GM19324 (cell line): Measurements from ENCODE around the gene NOX1.

Source experiments
- ATAC-seq: cut with Tn5 transposase; IDR thresholded peaks from one replicate; pipeline ENCODE4 v1.9.1; 2021; ENCODE audit warnings: mild to moderate bottlenecking, moderate library complexity; ENCODE audit not compliant: unreplicated experiment, low FRiP score

The NOX1 gene

DNA sequence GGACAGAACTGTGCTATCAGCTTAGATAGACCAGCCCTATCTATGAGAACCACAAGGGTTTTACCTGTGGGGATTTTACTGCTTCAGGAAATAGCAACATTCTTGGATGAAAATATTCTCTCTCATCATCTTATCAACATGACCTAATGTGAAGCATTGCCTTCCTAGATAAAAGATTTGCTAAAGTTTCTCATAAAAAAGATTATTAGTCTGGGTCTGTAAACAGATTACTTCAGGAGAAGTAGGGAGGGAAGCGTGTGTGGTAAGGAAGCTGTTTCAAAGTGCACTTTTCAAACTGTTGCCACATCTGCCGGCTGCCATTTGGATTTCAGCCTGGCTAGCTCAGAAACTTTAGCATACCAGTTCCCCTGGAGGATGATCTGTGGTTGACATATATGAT, at the start of gene NOX1:
Gene NOX1, minus strand, starts transcription at position 35 of the 400 bp plus-strand sequence. CDS start 220 bp downstream, outside the sequence.
- ATAC-seq, result no peak

DNA sequence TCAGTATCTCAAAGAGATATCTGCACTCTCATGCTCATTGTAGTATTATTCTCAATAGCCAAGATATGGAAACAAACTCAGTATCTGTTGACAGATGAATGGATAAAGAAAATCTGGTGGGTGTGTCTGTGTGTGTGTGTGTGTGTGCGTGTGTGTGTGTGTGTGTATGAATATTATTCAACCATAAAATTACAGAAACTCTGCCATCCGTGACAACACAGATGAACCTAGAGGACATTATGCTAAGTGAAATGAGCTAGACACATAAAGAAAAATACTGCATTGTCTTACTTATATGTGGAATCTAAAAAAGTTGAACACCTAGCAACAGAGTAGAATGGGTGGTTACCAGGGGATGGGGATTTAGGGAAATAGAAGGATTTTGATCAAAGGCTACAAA, 41.4 kb upstream of the NOX1 start:
- no peak for ATAC-seq

GRCh38 chrX:100913111-100913510, 39.0 kb upstream of the NOX1 start:
- ATAC-seq, result no peak

- no peak for ATAC-seq
Observed at GRCh38 chrX:100911731-100912130, 37.6 kb upstream of the NOX1 start.

DNA sequence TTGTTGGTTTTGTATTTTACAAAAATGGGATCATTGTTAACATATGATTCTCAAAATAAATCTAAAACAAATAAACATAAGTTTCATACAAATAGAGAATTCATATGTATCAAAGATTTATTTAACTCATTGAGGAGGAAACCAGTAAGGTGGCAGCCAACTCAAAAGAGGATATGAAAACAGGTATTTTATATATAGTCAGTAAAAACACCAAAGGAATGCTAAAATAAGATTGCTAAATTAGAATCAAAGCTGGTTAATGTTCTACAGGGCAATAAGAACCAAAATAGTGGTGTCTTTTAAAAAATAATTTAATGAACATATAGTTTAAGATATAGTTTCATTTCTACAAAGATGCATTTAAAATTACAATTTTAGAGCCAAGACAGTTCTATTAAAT, 31.5 kb upstream of the NOX1 start:
- ATAC-seq, result no peak

DNA sequence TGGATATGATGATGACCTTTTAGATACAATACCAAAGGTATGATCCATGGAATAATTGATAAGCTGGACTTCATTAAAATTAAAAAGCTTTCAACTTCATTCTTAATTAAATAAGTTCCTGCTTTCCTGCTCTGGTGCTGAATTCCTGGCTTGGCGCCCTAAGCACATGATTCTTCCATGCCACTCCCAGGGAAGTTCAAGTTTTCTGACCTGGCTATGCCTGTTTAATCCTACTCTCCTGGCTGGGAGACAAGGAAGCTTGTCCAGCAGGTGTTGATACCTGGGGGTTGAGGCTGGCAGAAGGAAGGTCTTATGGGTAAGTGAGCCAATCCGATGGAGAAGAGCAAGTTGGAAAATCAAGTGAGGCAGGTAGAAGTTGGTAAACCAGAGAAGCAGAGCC, 30.3 kb upstream of the NOX1 start:
- ATAC-seq, result no peak

DNA sequence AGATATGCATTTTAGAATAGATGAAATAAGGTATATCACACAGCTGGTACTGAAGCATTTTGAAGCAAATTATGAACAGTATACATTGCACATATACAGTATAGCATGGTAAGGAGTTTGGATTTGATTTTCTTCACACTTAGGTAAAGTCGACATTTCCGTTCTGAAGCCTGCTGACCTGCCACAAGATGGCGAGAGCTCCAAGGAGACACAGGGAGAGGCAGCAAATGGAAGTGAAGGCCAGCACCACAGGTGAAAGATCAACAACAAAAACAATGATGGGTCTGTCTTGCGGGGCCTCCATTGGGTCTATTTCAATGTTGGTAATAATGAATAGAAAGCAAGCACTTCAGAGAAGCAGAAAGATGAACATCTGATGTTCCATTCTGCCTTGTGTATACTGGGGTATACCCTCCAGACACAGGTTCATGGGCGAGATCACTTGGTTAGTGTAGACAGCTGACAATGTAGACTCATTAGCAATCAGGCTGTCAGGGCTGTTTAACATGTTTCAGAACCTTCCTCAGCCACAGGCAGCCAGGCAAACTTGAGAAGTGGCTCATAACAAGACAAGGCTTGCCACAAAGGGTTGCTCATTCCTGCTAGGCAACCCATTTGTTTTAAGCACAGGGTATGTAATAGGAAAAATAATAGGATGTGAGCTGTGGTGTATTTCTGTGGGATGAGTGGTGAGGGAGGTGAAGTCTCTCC, 21.4 kb upstream of the NOX1 start:
- peak; percentile 51 for ATAC-seq

- no peak for ATAC-seq
Observed at GRCh38 chrX:100883654-100884053, 9.5 kb upstream of the NOX1 start.

GRCh38 chrX:100880368-100880767, 6.2 kb upstream of the NOX1 start:
- no peak for ATAC-seq

DNA sequence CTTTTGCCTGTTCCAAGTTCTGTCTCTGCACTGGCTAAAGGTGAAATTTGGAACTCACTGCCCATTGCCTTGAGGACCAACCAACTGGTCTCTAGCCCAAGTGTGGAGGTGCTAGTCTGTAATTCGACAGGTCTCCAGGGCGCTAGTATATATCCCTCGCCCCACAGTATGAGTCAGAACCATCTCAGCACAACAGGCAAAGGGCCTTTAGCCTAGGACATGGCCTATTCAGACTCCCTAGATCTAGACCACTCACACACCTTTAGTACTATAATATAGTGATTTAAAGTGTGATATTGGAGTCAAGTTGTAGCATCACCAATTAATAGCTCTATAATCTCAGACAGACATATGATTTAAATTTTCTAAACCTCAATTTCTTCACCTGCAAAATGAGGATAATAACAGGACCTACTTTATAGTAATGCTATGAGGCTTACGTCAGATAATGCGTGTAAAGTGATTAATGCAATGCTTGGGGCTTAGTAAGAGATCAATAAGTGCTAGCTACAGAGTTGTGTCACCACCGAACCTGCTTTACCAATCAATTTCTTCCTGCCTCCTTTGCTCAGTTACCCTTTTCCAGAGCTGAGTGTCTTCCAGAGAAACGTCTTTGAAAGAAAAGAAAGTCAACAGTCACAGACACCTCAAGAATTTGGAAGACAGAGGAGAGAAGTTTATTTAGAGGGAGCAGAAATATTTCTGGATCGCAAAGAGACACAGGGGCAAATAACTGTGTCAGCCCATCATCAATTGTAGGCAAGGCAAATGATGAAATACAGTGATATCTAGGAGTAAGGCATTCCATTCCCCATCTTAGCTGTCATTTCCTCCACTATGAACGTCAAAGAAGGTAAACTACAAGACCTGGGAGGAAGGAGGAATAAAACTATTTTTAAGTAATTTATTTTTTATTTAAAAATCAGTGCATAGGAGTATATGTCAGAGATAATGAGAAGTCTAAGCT, 2.3 kb downstream of the NOX1 start:
- ATAC-seq, result no peak

GRCh38 chrX:100870527-100870926, 3.6 kb downstream of the NOX1 start:
- no peak for ATAC-seq

GRCh38 chrX:100868273-100868672, 5.9 kb downstream of the NOX1 start:
- ATAC-seq, result no peak

DNA sequence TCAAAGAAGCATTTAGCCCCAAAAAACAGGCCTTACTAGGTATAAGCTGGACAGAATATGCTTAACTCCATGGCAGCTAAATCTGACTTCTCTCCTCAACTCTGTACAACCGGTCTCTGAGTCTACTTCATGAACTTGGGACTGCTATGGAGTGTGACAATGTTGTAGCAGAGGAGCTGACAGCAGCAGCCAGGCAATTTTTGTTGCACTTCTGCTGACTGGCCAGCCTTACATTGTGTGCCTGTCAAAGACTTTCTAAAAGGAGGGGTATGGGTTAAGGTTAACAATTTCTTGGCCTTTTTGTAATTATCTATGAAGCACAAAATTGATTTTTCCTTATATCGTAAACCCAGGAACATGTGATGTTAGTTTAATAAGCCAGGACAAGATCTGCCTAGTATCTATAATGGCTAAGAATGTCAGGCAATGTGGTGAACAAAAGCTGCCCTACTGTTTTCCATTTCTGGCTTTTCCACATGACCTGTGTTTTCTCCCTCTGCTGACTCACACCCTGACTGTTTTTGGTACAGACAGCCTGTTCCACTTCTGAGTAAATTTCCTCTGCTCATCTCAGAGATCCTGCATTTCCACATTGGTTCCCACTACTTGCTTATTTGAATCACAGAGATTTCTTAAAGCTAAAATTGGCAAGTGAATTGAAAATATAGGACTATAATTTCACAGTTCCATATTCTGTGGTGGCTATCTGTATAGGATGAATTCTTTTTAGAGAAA, 9.3 kb downstream of the NOX1 start:
- no peak for ATAC-seq

DNA sequence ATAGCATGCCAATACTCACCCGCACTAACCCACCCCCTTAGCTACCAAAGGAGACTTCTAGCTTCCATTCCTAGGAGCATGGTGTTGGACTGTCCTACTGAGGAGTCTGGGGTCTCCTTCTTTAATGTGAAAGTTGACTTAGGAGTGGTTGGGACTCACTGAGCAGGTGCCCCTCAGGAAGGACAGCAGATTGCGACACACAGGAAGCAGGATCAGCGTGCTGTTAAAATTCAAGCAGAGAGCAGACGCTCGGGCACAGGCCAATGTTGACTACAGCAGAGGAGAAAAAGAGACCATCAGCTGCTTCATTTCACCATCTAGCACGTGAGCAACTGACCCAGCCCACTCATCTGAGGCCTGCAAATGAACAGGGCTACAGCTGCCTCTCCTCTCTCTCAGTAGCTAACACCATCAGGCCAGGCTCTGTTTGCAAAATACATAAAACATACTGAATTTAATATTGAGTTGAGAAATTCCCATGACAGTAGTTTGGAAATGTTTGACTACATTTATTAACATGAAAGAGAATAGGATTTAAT, 10.8 kb downstream of the NOX1 start:
- ATAC-seq, result no peak

- ATAC-seq, result no peak
Observed at GRCh38 chrX:100852810-100853209, 21.3 kb downstream of the NOX1 start.

DNA sequence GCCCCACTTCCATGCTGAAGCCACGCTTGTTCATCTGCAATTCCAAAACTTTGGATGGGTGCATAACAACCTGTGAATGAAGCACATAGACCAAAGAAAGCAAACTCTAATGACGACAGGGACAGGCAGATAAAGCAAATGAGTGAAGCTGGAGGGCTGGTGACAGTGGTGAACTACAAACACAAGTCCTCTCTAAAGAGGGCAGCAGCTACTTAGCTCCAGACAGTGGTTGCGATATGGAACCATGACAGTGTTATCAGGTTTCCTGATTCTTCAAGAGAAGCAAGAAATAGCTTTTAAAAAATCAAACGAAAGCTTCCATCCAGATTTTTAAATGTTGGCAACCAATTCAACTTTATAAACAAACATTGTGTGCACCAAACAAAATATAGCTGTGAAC, 23.8 kb downstream of the NOX1 start:
- no peak for ATAC-seq

- ATAC-seq, result no peak
Observed at GRCh38 chrX:100831219-100831946, 42.8 kb downstream of the NOX1 start.

- ATAC-seq, result no peak
Observed at GRCh38 chrX:100830547-100830946, 43.6 kb downstream of the NOX1 start.

DNA sequence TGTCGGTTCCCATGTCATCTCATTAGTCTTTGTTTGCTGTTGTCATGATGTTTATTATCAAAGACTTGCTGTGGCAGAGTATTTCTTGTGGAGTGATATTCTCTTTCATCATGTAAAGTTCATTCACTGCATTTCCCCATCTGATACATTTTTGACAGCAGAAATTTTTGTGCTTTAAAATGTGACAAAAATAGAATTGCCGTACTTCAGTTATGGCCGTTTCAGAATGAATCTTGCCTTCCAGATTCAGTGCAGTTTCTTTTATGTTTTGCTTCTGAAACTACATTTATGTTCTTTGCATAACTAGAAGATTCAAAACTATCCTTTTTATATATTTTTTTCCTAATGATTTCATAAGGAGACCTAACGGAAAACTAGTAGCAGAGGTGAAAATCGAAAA, 44.0 kb downstream of the NOX1 start:
- ATAC-seq, result peak; percentile 27

DNA sequence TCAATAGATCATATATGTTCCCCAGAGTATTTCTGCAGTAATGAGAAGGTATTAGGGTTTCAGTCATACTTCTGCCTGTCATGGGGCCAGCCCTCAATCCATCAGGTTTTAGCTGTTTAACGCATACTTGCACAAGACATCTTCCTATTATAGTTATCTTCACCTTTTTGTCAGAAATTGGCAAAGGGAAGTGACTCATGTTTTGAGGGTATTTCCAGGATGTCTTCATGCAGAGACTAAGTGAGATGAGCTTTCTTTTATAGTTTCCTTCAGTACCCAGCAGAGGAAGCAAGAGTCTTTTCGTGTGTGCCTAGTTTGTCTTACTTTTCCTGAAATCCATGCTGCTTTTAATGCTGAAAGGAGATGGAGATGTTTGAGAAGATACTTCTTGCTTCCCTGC, 44.4 kb downstream of the NOX1 start:
- ATAC-seq, result peak; percentile 43
